Liver (tissue), 3 donors: Measurements from ENCODE around the gene SPTBN1.

Experiments
- CTCF ChIP-seq: fragments of 150-350 bp; IDR thresholded peaks from 2 replicates; pipeline ENCODE4 v1.5.1; 2017; ENCODE audit warnings: improper control_type of control experiment, low read depth, low read length; ENCODE audit not compliant: missing input control
- RXRA ChIP-seq, 2 donors: IDR thresholded peaks; 2 replicates each; pipeline ENCODE4 v1.6.1; 2017 to 2018; ENCODE audit warnings: antibody characterized with exemption in 2 of 2, mild to moderate bottlenecking in 1 of 2
- TAF1 ChIP-seq: conservative IDR thresholded peaks from 2 replicates; pipeline ENCODE4 v1.6.1; 2016; ENCODE audit warnings: antibody characterized with exemption, mild to moderate bottlenecking
- donor health status: healthy.
- donor health status: healthy.

- no peak for TF ChIP-seq RXRA (IDR thresholded peaks at IDR 0.05)
- no peak for TF ChIP-seq TAF1
- peak; percentile 46 for TF ChIP-seq CTCF
These were observed 209.3 kb downstream of the SPTBN1 start for GRCh38 chr2:54665436-54665856.
